ENCODE data around the gene OR51F1. TPM values are rescaled to one million over a fixed set of nuclear protein-coding genes. Genes with fewer than 3 reads are reported as not detected.

The OR51F1 gene
- total RNA-seq, 1 donor from 2014 or later: not detected

DNA sequence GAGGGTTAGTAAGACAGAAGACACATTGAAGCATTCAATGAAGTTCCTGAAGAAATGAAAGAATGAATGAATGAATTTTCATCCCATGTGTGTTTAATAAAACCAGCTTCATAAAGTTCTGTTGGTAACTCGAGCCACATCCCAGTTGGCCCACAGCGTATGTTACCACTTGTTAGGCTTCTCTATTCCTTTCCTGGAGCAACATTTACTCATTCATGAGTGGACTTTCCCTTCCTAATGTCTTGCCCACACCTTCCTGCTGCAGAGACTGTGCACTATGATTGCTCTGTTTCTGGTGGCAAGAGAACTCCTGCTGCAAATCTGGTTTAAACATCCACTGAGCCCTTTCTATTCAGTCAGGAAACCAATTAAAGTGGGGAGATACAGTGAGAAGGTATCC lies 27.5 kb upstream of the OR51F1 start:
- TF ChIP-seq, protein P1, sequence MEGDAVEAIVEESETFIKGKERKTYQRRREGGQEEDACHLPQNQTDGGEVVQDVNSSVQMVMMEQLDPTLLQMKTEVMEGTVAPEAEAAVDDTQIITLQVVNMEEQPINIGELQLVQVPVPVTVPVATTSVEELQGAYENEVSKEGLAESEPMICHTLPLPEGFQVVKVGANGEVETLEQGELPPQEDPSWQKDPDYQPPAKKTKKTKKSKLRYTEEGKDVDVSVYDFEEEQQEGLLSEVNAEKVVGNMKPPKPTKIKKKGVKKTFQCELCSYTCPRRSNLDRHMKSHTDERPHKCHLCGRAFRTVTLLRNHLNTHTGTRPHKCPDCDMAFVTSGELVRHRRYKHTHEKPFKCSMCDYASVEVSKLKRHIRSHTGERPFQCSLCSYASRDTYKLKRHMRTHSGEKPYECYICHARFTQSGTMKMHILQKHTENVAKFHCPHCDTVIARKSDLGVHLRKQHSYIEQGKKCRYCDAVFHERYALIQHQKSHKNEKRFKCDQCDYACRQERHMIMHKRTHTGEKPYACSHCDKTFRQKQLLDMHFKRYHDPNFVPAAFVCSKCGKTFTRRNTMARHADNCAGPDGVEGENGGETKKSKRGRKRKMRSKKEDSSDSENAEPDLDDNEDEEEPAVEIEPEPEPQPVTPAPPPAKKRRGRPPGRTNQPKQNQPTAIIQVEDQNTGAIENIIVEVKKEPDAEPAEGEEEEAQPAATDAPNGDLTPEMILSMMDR (IDR thresholded peaks at IDR 0.05): no peak
- H3K27ac ChIP-seq: no peak overlapping the region
- no peaks in the 10 kb centered on the region for H3K27me3 ChIP-seq
- no peaks in the 10 kb centered on the region for H3K36me3 ChIP-seq
- no peak for DNase-seq (ENCODE audit: low spot score in 2 of 2)
- intact Hi-C loops (cut with DNase I): no loop called here
- no peaks in the 10 kb centered on the region for H3K9me3 ChIP-seq
- H3K4me1 ChIP-seq: no peaks in the 10 kb centered on the region
- no peak overlapping the region for H3K4me3 ChIP-seq

DNA sequence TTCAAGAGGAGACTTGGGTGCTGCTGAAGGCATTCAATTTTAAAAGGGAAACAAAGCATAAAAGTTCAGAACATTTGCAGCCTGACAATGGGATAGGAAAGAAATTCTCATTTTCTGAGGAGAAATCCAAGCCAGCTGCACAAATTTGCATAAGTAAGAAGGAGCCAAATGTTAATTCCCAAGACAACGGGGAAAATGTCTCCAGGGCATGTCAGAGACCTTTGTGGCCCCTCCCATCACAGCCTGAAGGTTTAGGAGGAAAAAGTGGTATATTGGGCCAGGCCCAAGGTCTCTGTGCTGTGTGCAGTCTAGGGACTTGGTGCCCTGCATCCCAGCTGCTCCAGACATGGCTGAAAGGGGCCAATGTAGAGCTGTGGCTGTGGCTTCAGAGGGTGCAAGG lies 12.7 kb upstream of the OR51F1 start:
- TF ChIP-seq, protein P1 (IDR thresholded peaks at IDR 0.05): no peak
- no peak overlapping the region for H3K4me3 ChIP-seq
- H3K9me3 ChIP-seq: no peaks in the 10 kb centered on the region
- intact Hi-C loops (cut with DNase I): no loop called here
- no peak overlapping the region for H3K27ac ChIP-seq
- H3K27me3 ChIP-seq: no peaks in the 10 kb centered on the region
- no peak for DNase-seq (ENCODE audit: low spot score in 2 of 2)
- no peaks in the 10 kb centered on the region for H3K4me1 ChIP-seq
- no peaks in the 10 kb centered on the region for H3K36me3 ChIP-seq

GRCh38 chr11:4768094-4768493 lies 1.6 kb downstream of the OR51F1 start:
- Histone ChIP-seq H3K9me3 (no peaks in the 10 kb centered on the region), H3K27me3 (no peaks in the 10 kb centered on the region), H3K27ac (no peak overlapping the region), H3K36me3 (no peaks in the 10 kb centered on the region), H3K4me1 (no peaks in the 10 kb centered on the region), H3K4me3 (no peak overlapping the region)
- DNase-seq (ENCODE audit: low spot score in 2 of 2): no peak
- TF ChIP-seq, protein P1 (IDR thresholded peaks at IDR 0.05): no peak
- intact Hi-C loops (cut with DNase I): no loop called here

DNA sequence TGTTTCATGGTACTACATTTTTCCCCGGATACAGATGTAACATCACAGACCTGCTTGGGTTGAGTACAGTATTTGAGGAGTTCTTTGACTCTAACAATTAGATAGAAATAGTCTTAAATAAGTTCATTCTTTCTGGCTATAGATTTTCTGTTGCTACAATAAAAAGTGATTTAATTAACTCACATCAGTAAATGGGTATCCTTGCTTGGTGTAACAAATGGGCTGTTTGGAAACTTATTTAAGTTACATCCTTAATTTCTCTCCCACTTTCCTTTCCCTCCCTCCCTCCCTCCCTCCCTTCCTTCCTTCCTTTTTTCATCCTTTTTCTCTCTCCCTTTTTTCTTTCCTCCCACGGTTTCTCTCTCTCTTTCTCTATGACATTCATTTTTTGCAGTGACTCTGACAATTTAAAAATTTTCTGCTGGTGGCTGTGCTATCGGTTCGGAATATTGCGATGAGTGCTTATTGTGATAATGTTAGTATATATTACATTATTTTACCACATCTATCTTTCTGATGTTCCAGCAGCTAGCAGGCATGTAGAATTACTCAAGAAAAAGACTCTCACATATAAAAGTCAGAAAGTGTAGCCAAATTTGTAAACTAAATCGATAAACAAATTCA lies 3.2 kb downstream of the OR51F1 start:
- no peaks in the 10 kb centered on the region for H3K4me1 ChIP-seq
- DNase-seq (ENCODE audit: low spot score in 2 of 2): no peak
- TF ChIP-seq, protein P1 (IDR thresholded peaks at IDR 0.05): no peak
- no peaks in the 10 kb centered on the region for H3K36me3 ChIP-seq
- no peak overlapping the region for H3K27ac ChIP-seq
- H3K9me3 ChIP-seq: no peaks in the 10 kb centered on the region
- H3K27me3 ChIP-seq: no peaks in the 10 kb centered on the region
- H3K4me3 ChIP-seq: no peak overlapping the region
- intact Hi-C loops (cut with DNase I): no loop called here

DNA sequence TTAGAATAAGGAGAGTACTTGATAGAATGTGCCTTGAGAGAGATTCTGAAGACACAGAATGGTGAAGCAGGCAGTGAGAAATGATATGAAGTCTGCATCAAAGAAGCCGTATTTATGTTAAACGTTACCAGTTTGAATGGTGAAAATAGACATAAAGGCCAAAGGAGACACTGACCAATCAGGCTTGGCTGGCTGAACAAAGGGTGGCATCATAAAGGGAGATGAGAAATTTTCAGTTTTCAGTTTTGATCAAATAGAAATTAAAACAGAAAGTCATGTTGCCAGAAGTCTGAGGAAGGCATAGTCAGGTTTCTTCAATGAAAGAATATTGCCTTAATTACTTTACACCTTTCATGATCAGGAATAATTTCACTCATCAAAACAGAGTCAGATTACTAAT lies 6.6 kb downstream of the OR51F1 start:
- no peaks in the 10 kb centered on the region for H3K27me3 ChIP-seq
- intact Hi-C loops (cut with DNase I): no loop called here

More for the DNA sequence above, 6.6 kb downstream of the OR51F1 start:
- no peaks in the 10 kb centered on the region for H3K36me3 ChIP-seq
- H3K4me1 ChIP-seq: no peaks in the 10 kb centered on the region
- TF ChIP-seq, protein P1 (IDR thresholded peaks at IDR 0.05): no peak
- DNase-seq (ENCODE audit: low spot score in 2 of 2): no peak
- H3K4me3 ChIP-seq: no peak overlapping the region
- H3K27ac ChIP-seq: no peak overlapping the region
- no peaks in the 10 kb centered on the region for H3K9me3 ChIP-seq

Data from ascending aorta (tissue), 2 donors.